SH-SY5Y (cell line): ENCODE measurements around the gene CDCA8.

Experiments used
- GATA2 ChIP-seq: IDR thresholded peaks from 2 replicates; pipeline ENCODE4 v1.6.1; 2011; ENCODE audit warnings: mild to moderate bottlenecking, low read depth, low read length
- GATA3 ChIP-seq: IDR thresholded peaks from 2 replicates; pipeline ENCODE4 v1.6.1; 2011; ENCODE audit warnings: low read depth, mild to moderate bottlenecking, low read length, moderate library complexity

DNA sequence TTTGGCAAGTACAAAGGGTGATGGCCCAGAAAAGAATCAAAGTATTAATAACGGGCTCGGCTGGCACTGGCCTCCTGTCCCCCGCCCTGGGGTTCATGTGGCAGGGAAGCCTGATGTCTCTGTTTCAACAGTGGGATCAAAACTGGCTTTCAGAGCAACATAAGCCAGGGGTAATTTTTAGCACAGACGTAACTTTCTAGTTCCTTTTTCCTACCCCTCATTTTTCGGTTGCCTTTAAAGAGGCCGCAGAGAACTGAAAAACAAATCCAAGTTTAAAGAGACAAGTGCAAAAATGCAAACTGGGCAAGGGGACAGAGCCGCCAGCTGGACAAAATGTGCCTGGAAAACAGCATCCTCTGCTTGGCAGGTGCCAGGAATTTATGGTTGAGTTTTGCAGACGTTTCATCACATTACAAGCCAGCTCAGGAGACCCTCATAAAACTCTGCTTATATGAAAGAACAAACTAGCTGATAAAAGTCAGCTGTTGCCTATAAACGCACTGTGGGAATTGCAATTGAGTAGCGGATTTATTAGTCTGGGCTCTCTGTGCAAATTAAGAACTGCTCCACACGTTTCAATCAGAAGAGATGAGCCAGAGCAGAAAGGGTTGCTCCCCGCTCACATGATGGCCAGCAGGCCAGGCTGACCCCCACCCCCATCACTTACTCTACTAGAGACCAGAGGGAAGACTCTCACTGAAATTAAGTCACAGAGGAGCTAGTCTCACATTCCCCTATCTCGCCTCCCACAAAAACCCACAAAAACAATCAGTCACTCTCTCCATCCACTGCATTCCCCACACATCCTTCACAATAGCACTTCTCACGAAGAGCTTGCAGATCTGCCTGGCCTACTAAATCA lies 15.8 kb upstream of the CDCA8 start:
- TF ChIP-seq GATA2 = no peak
- TF ChIP-seq GATA3 = no peak
